Measurements from ENCODE around the gene PIP4K2C.

GRCh38 chr12:57626921-57627445 lies 36.0 kb downstream of the PIP4K2C start:
- no peak for TF ChIP-seq CTCF (IDR thresholded peaks at IDR 0.05; ENCODE audit: insufficient read depth, low read length, poor library complexity, severe bottlenecking)
- no peak for TF ChIP-seq EZH2phosphoT487 (conservative IDR thresholded peaks at IDR 0.05; ENCODE audit: low read length)
